Small intestine (tissue), 7 donors: ENCODE results near the gene EEF1E1. TPM values are rescaled to one million over a fixed set of nuclear protein-coding genes. Genes with fewer than 3 reads are reported as not detected.

Source experiments
- DNase-seq, 2 donors: peaks; one replicate each; pipeline versions ENCODE4 v3.0.0 to v3.0.0-alpha.2; 2013
- FAIRE-seq: peaks from 2 replicates; lab custom pipeline; 2012; peaks lifted over from hg19 to GRCh38; lab: Jason Lieb, UNC
- H3K27ac ChIP-seq, 3 donors: one replicate each; pipeline ENCODE4 v1.5.1; 2013; ENCODE audit warnings: low read length in 2 of 3, mild to moderate bottlenecking in 2 of 3, control low read depth in 1 of 3, inconsistent platforms in 1 of 3, low read depth in 1 of 3, moderate library complexity in 1 of 3
- H3K27me3 ChIP-seq, 3 donors: one replicate each; pipeline ENCODE4 v1.6.1; 2013; ENCODE audit warnings: low read length in 3 of 3, inconsistent platforms in 1 of 3; ENCODE audit not compliant: control insufficient read depth in 3 of 3, insufficient read depth in 3 of 3
- H3K36me3 ChIP-seq, 3 donors: one replicate each; pipeline ENCODE4 v1.6.1; 2013; ENCODE audit warnings: low read length in 3 of 3, inconsistent platforms in 1 of 3, low read depth in 1 of 3, mild to moderate bottlenecking in 1 of 3, moderate library complexity in 1 of 3; ENCODE audit not compliant: control insufficient read depth in 3 of 3, insufficient read depth in 2 of 3
- H3K4me1 ChIP-seq, 3 donors: one replicate each; pipeline ENCODE4 v1.6.1; 2013; ENCODE audit warnings: low read length in 2 of 3, inconsistent platforms in 1 of 3, low read depth in 1 of 3, mild to moderate bottlenecking in 1 of 3, moderate library complexity in 1 of 3; ENCODE audit not compliant: control insufficient read depth in 3 of 3, insufficient read depth in 2 of 3
- H3K4me3 ChIP-seq, 3 donors: one replicate each; pipeline ENCODE4 v1.5.1; 2013; ENCODE audit warnings: low read length in 3 of 3, control low read depth in 1 of 3, inconsistent platforms in 1 of 3, low read depth in 1 of 3, mild to moderate bottlenecking in 1 of 3, moderate library complexity in 1 of 3
- H3K9me3 ChIP-seq, 2 donors: one replicate each; pipeline ENCODE4 v1.6.1; 2013; ENCODE audit warnings: low read depth in 1 of 2, low read length in 1 of 2; ENCODE audit not compliant: control insufficient read depth in 2 of 2, insufficient read depth in 1 of 2
- WGBS, 3 donors: extraction: QIAGEN DNeasy Blood & Tissue Kit; methylation state at CpG; one replicate each; pipeline ENCODE4 v1.1.7; 2013; 5-methylcytosine and 5-hydroxymethylcytosine counted together
- polyA plus RNA-seq, 4 donors: library from polyadenylated mRNA; stranded (reverse) in 3 of 4; unstranded in 1 of 4; fragments of 200-250 nt in 3 of 4; fragments of 120-200 nt in 1 of 4; gene quantifications; one replicate each; pipeline versions ENCODE4 v1.2.1 to v1.2.3, GENCODE V29; 2013
- donor health status: healthy with polysubstance abuse.
- donor health status: control.
- donor health status: control.
- donor health status: Bipolar disorder and iron deficiency.
- donor health status: healthy.

EEF1E1 gene
- polyA plus RNA-seq, 4 donors = 14.3 to 36.3 (median 20.4) TPM

DNA sequence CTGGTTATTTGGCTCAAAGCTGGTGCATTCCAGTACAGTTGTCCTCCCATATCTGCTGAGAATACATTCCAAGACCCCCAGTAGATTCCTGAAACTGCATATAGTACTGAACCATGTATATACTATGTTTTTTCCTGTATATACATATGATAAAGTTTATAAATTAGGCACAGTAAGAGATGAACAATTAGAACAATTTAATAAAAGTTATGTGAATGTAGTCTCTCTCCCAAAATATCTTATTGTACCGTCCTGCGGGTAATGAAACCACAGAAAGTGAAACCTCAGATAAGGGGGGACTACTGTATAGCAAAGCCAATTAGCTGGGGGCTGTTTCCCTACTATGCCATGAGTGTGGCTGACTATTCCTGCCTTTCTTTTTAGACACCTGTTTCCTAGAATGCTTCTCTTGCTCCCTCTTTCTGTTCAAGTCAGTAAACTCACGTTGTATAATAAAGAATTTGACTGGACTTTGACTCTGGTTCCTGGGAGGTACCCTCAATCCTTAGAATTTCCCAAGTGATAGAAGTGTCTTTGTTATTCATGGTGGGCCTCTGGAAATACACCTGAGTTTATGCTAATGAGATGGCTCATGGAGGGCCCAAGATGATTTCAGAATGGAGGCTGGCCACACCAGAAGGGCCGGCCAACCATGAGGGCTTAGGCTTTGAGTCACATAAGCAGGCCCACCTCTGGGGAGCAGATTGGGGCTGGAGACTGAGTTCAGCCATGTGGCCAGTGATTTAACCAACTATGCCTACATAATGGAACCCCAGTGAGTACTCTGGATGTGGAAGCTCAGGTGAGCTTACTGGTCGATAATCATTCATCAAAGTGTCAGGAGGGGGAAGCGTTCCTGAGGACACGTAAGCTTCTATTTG, 37.5 kb downstream of the EEF1E1 start:
- no peaks in the 10 kb centered on the region for H3K9me3 ChIP-seq
- H3K36me3 ChIP-seq = peaks cover 0 to 2% (median 0%) of the 10 kb centered on the region in 3 donors
- H3K4me1 ChIP-seq = peaks cover 2 to 9% (median 5%) of the 10 kb centered on the region in 3 donors
- H3K4me3 ChIP-seq = peak overlapping the region in 2 of 3 donors; percentile 84 to 98
- FAIRE-seq (no peak), DNase-seq (peak; percentile 42 to 83)
- H3K27ac ChIP-seq = peak overlapping the region; percentile 84 to 93 (median 87)
- H3K27me3 ChIP-seq = no peaks in the 10 kb centered on the region
- WGBS, 3 donors = 54 to 62% (median 57%) methylated on average over 7 of the region's 7 CpGs

GRCh38 chr6:8063761-8064637, 38.3 kb downstream of the EEF1E1 start, which contains the start of gene BLOC1S5:
TSS of gene BLOC1S5 (minus strand) at chr6:8064389. CDS start at chr6:8064376, 13 bp downstream.
- no peaks in the 10 kb centered on the region for H3K9me3 ChIP-seq
- FAIRE-seq (no peak), DNase-seq (peak; percentile 98 to 99)
- 0% methylated on average over 47 to 64 of the region's 64 CpGs for WGBS, 3 donors
- H3K27me3 ChIP-seq = no peaks in the 10 kb centered on the region
- H3K27ac ChIP-seq = peak within 1 kb of the TSS; percentile 87 to 95 (median 93)
- H3K4me3 ChIP-seq = peak within 1 kb of the TSS; percentile 78 to 98 (median 84)
- H3K4me1 ChIP-seq = peaks cover 2 to 9% (median 5%) of the 10 kb centered on the region in 3 donors
- peaks cover 0 to 2% (median 0%) of the 10 kb centered on the region in 3 donors for H3K36me3 ChIP-seq

- Histone ChIP-seq H3K9me3 (no peaks in the 10 kb centered on the region), H3K36me3 (peaks cover 0 to 7% (median 1%) of the 10 kb centered on the region in 3 donors), H3K27me3 (no peaks in the 10 kb centered on the region), H3K27ac (no peak overlapping the region), H3K4me1 (peaks cover 2 to 9% (median 5%) of the 10 kb centered on the region in 3 donors), H3K4me3 (no peak overlapping the region)
- 52 to 80% (median 65%) methylated on average over 4 of the region's 4 CpGs for WGBS, 3 donors
- FAIRE-seq = no peak
- DNase-seq = no peak
Observed at GRCh38 chr6:8061736-8062135, 40.6 kb downstream of the EEF1E1 start.

DNA sequence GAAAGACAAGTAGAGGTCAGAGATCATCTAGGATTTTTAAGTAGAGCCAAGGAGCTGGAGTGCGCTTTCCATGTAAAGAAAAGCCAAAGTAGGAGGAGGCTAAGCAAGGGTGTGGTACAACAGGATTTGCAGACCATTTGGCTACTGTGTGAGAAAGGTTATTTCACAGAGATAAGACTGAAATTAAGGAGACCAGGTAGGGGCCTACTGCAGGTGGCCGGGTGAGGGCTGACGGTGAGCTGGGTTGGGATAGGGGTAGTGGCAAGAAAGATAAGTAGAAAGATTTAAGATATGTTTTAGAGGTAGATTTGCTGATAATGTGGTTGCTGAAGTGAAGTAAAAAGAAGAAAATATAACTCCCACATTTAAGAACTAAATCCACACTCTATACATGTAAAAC, 42.0 kb downstream of the EEF1E1 start:
- WGBS, 3 donors = 57 to 79% (median 67%) methylated on average over 3 of the region's 3 CpGs
- no peak for DNase-seq
- Histone ChIP-seq H3K9me3 (no peaks in the 10 kb centered on the region), H3K36me3 (peaks cover 0 to 7% (median 1%) of the 10 kb centered on the region in 3 donors), H3K27ac (no peak overlapping the region), H3K4me1 (peaks cover 2 to 5% (median 4%) of the 10 kb centered on the region in 3 donors), H3K4me3 (no peak overlapping the region), H3K27me3 (no peaks in the 10 kb centered on the region)
- no peak for FAIRE-seq

GRCh38 chr6:8059129-8059528, 43.2 kb downstream of the EEF1E1 start:
- Histone ChIP-seq H3K27ac (no peak overlapping the region), H3K4me3 (no peak overlapping the region), H3K4me1 (no peaks in the 10 kb centered on the region), H3K9me3 (no peaks in the 10 kb centered on the region), H3K36me3 (peaks cover 0 to 12% (median 1%) of the 10 kb centered on the region in 3 donors), H3K27me3 (no peaks in the 10 kb centered on the region)
- no peak for DNase-seq
- FAIRE-seq = no peak

DNA sequence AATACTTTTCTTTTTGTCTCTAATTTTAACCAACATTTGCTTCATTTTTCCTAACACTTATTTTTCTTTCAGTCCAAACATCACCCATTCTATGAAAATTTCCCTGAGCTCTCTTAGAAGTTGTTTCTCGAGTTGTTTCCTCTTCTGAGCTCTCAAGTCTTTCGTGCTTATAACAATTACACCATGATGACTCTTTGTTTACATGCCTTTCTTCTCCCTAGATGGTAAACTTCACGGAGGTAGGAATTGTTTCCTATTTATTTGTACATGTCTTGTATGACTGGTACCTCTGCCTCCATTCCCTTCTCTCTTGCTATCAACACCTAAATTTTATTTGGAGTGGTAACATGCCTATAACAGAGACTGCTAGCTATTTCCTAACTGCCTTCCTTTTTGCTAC, 44.6 kb downstream of the EEF1E1 start:
- no peak for FAIRE-seq
- no peaks in the 10 kb centered on the region for H3K27me3 ChIP-seq
- 80 to 92% (median 86%) methylated on average over 3 of the region's 3 CpGs for WGBS, 3 donors
- H3K27ac ChIP-seq = no peak overlapping the region
- no peak overlapping the region for H3K4me3 ChIP-seq
- no peaks in the 10 kb centered on the region for H3K4me1 ChIP-seq
- no peak for DNase-seq
- peaks cover 0 to 12% (median 1%) of the 10 kb centered on the region in 3 donors for H3K36me3 ChIP-seq
- H3K9me3 ChIP-seq = no peaks in the 10 kb centered on the region

GRCh38 chr6:8057263-8057662, 45.1 kb downstream of the EEF1E1 start:
- 82 to 95% (median 93%) methylated on average over 4 of the region's 4 CpGs for WGBS, 3 donors

GRCh38 chr6:8054276-8054675, 48.1 kb downstream of the EEF1E1 start:
- no peak overlapping the region for H3K27ac ChIP-seq
- no peaks in the 10 kb centered on the region for H3K9me3 ChIP-seq
- no peaks in the 10 kb centered on the region for H3K4me1 ChIP-seq
- WGBS, 3 donors = 94 to 98% (median 94%) methylated on average over 2 of the region's 2 CpGs
- FAIRE-seq (no peak), DNase-seq (no peak)
- H3K36me3 ChIP-seq = peaks cover 0 to 19% (median 1%) of the 10 kb centered on the region in 3 donors
- no peaks in the 10 kb centered on the region for H3K27me3 ChIP-seq
- no peak overlapping the region for H3K4me3 ChIP-seq

More at GRCh38 chr6:8057263-8057662, 45.1 kb downstream of the EEF1E1 start:
- H3K9me3 ChIP-seq = no peaks in the 10 kb centered on the region
- H3K27me3 ChIP-seq = no peaks in the 10 kb centered on the region
- no peaks in the 10 kb centered on the region for H3K4me1 ChIP-seq
- no peak overlapping the region for H3K27ac ChIP-seq
- DNase-seq = no peak
- H3K36me3 ChIP-seq = peaks cover 0 to 16% (median 1%) of the 10 kb centered on the region in 3 donors
- H3K4me3 ChIP-seq = no peak overlapping the region
- FAIRE-seq = no peak
